GM12878 (cell line): ENCODE measurements around the gene ZFAND2A.

Source experiments
- BMI1 ChIP-seq: fragments of 450-650 bp; IDR thresholded peaks from 2 replicates; pipeline ENCODE4 v1.6.1; 2016; ENCODE audit warnings: mild to moderate bottlenecking, moderate library complexity, borderline replicate concordance
- CREB1 ChIP-seq: IDR thresholded peaks from 2 replicates; pipeline ENCODE4 v1.6.1; 2012; ENCODE audit warnings: low read depth, mild to moderate bottlenecking, inconsistent platforms
- EZH2 ChIP-seq: IDR thresholded peaks from 2 replicates; pipeline ENCODE4 v1.6.1; 2012; ENCODE audit warnings: low read depth, mild to moderate bottlenecking, control low read depth, inconsistent platforms, low read length, borderline replicate concordance; ENCODE audit not compliant: control insufficient read depth
- POLR2A ChIP-seq: IDR thresholded peaks from 2 replicates; pipeline ENCODE4 v1.6.1; 2011; ENCODE audit warnings: low read depth, mild to moderate bottlenecking, low read length
- POLR2AphosphoS2 ChIP-seq: IDR thresholded peaks from 2 replicates; pipeline ENCODE4 v1.6.1; 2011; ENCODE audit warnings: low read depth, mild to moderate bottlenecking, low read length, improper control_type of control experiment, moderate library complexity
- POLR2AphosphoS5 ChIP-seq: IDR thresholded peaks from 2 replicates; pipeline ENCODE4 v1.6.1; 2011; ENCODE audit warnings: mild to moderate bottlenecking, low read length, inconsistent platforms
- SIN3A ChIP-seq: IDR thresholded peaks from 2 replicates; pipeline ENCODE4 v1.6.1; 2012; ENCODE audit warnings: low read depth, low read length, improper control_type of control experiment
- SRF ChIP-seq, 2 experiments: IDR thresholded peaks; 2 replicates each; pipeline ENCODE4 v1.6.1; 2011; ENCODE audit warnings: low read depth in 2 of 2, low read length in 2 of 2, mild to moderate bottlenecking in 1 of 2, moderate library complexity in 1 of 2
- YY1 ChIP-seq: IDR thresholded peaks from 2 replicates; pipeline ENCODE4 v1.6.1; 2011; ENCODE audit warnings: low read depth, mild to moderate bottlenecking, low read length
- ZNF384 ChIP-seq: IDR thresholded peaks from 2 replicates; pipeline ENCODE4 v1.6.1; 2012; ENCODE audit warnings: low read depth, mild to moderate bottlenecking, low read length, improper control_type of control experiment, borderline replicate concordance
- TF ChIP-seq, protein P1 (sequence below), 3 experiments: IDR thresholded peaks in 2 of 3; conservative IDR thresholded peaks in 1 of 3; 2 replicates each; pipeline ENCODE4 v1.5.1; 2011; ENCODE audit warnings: low read depth in 3 of 3, low read length in 3 of 3, mild to moderate bottlenecking in 3 of 3, control low read depth in 2 of 3, moderate library complexity in 2 of 3, inconsistent platforms in 1 of 3, mixed read lengths in 1 of 3; ENCODE audit not compliant: control insufficient read depth in 2 of 3, insufficient read depth in 1 of 3; ENCODE audit errors: extremely low read depth in 1 of 3
- TF ChIP-seq, protein P2 (sequence below): IDR thresholded peaks from 2 replicates; pipeline ENCODE4 v1.6.1; 2012; ENCODE audit warnings: mild to moderate bottlenecking, low read depth, low read length

- TF ChIP-seq, protein P1, sequence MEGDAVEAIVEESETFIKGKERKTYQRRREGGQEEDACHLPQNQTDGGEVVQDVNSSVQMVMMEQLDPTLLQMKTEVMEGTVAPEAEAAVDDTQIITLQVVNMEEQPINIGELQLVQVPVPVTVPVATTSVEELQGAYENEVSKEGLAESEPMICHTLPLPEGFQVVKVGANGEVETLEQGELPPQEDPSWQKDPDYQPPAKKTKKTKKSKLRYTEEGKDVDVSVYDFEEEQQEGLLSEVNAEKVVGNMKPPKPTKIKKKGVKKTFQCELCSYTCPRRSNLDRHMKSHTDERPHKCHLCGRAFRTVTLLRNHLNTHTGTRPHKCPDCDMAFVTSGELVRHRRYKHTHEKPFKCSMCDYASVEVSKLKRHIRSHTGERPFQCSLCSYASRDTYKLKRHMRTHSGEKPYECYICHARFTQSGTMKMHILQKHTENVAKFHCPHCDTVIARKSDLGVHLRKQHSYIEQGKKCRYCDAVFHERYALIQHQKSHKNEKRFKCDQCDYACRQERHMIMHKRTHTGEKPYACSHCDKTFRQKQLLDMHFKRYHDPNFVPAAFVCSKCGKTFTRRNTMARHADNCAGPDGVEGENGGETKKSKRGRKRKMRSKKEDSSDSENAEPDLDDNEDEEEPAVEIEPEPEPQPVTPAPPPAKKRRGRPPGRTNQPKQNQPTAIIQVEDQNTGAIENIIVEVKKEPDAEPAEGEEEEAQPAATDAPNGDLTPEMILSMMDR (IDR thresholded peaks at IDR 0.05 in 2 of 3, conservative IDR thresholded peaks at IDR 0.05 in 1 of 3; ENCODE audit: control insufficient read depth in 2 of 3, extremely low read depth in 1 of 3, insufficient read depth in 1 of 3, low read depth in 3 of 3, low read length in 3 of 3) = no peak
- TF ChIP-seq POLR2A = no peak; the same call in 1 of the 2 replicates
- TF ChIP-seq, protein P2, sequence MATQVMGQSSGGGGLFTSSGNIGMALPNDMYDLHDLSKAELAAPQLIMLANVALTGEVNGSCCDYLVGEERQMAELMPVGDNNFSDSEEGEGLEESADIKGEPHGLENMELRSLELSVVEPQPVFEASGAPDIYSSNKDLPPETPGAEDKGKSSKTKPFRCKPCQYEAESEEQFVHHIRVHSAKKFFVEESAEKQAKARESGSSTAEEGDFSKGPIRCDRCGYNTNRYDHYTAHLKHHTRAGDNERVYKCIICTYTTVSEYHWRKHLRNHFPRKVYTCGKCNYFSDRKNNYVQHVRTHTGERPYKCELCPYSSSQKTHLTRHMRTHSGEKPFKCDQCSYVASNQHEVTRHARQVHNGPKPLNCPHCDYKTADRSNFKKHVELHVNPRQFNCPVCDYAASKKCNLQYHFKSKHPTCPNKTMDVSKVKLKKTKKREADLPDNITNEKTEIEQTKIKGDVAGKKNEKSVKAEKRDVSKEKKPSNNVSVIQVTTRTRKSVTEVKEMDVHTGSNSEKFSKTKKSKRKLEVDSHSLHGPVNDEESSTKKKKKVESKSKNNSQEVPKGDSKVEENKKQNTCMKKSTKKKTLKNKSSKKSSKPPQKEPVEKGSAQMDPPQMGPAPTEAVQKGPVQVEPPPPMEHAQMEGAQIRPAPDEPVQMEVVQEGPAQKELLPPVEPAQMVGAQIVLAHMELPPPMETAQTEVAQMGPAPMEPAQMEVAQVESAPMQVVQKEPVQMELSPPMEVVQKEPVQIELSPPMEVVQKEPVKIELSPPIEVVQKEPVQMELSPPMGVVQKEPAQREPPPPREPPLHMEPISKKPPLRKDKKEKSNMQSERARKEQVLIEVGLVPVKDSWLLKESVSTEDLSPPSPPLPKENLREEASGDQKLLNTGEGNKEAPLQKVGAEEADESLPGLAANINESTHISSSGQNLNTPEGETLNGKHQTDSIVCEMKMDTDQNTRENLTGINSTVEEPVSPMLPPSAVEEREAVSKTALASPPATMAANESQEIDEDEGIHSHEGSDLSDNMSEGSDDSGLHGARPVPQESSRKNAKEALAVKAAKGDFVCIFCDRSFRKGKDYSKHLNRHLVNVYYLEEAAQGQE = no peak
- no peak for TF ChIP-seq ZNF384
- no peak for TF ChIP-seq SIN3A
- no peak for TF ChIP-seq POLR2AphosphoS5
- TF ChIP-seq YY1 = no peak
- TF ChIP-seq EZH2 = no peak
- TF ChIP-seq CREB1 = no peak
- TF ChIP-seq SRF (IDR thresholded peaks at IDR 0.05; ENCODE audit: low read depth in 2 of 2, low read length in 2 of 2) = no peak
- no peak for TF ChIP-seq BMI1
- TF ChIP-seq POLR2AphosphoS2 = no peak
Measured at GRCh38 chr7:1152492-1152891, 7.5 kb downstream of the ZFAND2A start.
